ENCODE results near the gene IRF6.

DNA sequence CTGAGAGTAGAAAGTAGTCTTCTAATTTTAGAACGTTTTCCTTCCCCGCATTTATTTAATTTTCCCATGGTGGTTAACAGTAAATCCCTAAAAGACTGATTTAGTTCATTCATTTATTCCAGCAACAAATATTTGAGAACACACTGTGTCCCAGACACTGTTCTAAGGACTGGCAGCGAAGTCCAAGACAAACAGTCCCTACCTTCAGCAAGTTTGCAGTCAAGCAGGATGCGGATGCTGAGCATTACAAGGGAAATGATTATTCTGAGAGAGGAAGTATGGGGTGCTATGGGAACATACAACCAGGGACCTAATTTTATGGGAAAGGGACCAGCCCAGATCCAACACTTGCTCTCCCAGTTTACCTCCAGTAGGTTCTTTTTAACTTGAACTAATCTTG, 20.4 kb downstream of the IRF6 start:
- TF ChIP-seq EZH2 (IDR thresholded peaks at IDR 0.05; ENCODE audit: low read length, unreplicated experiment) = no peak
- TF ChIP-seq, protein P1, sequence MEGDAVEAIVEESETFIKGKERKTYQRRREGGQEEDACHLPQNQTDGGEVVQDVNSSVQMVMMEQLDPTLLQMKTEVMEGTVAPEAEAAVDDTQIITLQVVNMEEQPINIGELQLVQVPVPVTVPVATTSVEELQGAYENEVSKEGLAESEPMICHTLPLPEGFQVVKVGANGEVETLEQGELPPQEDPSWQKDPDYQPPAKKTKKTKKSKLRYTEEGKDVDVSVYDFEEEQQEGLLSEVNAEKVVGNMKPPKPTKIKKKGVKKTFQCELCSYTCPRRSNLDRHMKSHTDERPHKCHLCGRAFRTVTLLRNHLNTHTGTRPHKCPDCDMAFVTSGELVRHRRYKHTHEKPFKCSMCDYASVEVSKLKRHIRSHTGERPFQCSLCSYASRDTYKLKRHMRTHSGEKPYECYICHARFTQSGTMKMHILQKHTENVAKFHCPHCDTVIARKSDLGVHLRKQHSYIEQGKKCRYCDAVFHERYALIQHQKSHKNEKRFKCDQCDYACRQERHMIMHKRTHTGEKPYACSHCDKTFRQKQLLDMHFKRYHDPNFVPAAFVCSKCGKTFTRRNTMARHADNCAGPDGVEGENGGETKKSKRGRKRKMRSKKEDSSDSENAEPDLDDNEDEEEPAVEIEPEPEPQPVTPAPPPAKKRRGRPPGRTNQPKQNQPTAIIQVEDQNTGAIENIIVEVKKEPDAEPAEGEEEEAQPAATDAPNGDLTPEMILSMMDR (conservative IDR thresholded peaks at IDR 0.05; ENCODE audit: low read depth, low read length) = no peak

Data from PC-3 (cell line).